Colonic mucosa (tissue), 4 donors: Measurements from ENCODE around the gene CLPSL1. TPM values are rescaled to one million over a fixed set of nuclear protein-coding genes. Genes with fewer than 3 reads are reported as not detected.

Experiments used
- DNase-seq: peaks from one replicate; pipeline ENCODE4 v3.0.0-alpha.2; 2020
- H3K27ac ChIP-seq: fragments of 200-600 bp; one replicate; pipeline ENCODE4 v1.8.0; 2021
- H3K27me3 ChIP-seq: fragments of 200-600 bp; one replicate; pipeline ENCODE4 v1.8.0; 2021
- H3K36me3 ChIP-seq: fragments of 200-600 bp; one replicate; pipeline ENCODE4 v1.8.0; 2021
- H3K4me1 ChIP-seq: fragments of 200-600 bp; one replicate; pipeline ENCODE4 v1.8.0; 2021; ENCODE audit warnings: mild to moderate bottlenecking
- H3K4me3 ChIP-seq: fragments of 200-600 bp; one replicate; pipeline ENCODE4 v1.8.0; 2021
- H3K9ac ChIP-seq, 2 donors: one replicate each; pipeline ENCODE4 v1.7.0; 2013; ENCODE audit warnings: control low read depth in 2 of 2, low read depth in 2 of 2, low read length in 2 of 2
- H3K9me3 ChIP-seq: fragments of 200-600 bp; one replicate; pipeline ENCODE4 v1.8.0; 2021
- intact Hi-C: fragments of 100-400 bp; cut with DNase I; formaldehyde crosslinking; loops from one replicate; pipeline ENCODE4 v1.14.1; 2022
- total RNA-seq, 2 donors: library from RNA; stranded (reverse); fragmentation: NEBNext Ultra II Directional in 1 of 2; extraction: Animal tissue kit (Norgen Biotek cat#: 25700) in 1 of 2; gene quantifications; one replicate each; pipeline ENCODE4 v1.2.1, GENCODE V29; 2021
- TF ChIP-seq, protein P1 (sequence below): fragments of 200-600 bp; IDR thresholded peaks from one replicate; pipeline ENCODE4 v1.8.0; 2022; ENCODE audit warnings: antibody characterized with exemption, mild to moderate bottlenecking
- donor health status: healthy.
- donor health status: DM: no; HTN: no; CAD: no.
- donor health status: DM: no; HTN: no; CAD: no.

The CLPSL1 gene
- total RNA-seq, 2 donors from 2014 or later = not detected

DNA sequence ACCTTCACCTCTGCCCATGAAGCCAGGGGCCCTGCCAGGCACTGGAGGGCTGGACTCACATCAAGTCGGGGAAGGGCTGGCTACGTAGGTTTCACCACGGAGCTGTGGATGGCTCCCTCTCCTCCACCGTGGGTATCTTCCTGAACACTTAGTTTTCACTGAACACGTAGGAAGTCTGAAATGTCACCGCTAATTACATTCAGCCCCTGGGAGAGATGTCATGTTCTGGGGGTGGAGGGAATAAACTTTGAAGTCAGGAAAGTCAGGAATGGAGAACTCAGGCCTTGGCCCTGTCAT is 30.8 kb downstream of the CLPSL1 start:
- intact Hi-C loops = no loop called here
- Histone ChIP-seq H3K9ac (no peak overlapping the region), H3K9me3 (no peaks in the 10 kb centered on the region), H3K4me1 (no peaks in the 10 kb centered on the region), H3K4me3 (no peak overlapping the region), H3K36me3 (no peaks in the 10 kb centered on the region), H3K27ac (no peak overlapping the region), H3K27me3 (no peaks in the 10 kb centered on the region)
- TF ChIP-seq, protein P1, sequence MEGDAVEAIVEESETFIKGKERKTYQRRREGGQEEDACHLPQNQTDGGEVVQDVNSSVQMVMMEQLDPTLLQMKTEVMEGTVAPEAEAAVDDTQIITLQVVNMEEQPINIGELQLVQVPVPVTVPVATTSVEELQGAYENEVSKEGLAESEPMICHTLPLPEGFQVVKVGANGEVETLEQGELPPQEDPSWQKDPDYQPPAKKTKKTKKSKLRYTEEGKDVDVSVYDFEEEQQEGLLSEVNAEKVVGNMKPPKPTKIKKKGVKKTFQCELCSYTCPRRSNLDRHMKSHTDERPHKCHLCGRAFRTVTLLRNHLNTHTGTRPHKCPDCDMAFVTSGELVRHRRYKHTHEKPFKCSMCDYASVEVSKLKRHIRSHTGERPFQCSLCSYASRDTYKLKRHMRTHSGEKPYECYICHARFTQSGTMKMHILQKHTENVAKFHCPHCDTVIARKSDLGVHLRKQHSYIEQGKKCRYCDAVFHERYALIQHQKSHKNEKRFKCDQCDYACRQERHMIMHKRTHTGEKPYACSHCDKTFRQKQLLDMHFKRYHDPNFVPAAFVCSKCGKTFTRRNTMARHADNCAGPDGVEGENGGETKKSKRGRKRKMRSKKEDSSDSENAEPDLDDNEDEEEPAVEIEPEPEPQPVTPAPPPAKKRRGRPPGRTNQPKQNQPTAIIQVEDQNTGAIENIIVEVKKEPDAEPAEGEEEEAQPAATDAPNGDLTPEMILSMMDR = no peak
- DNase-seq = no peak

GRCh38 chr6:35817515-35817914 is 36.7 kb downstream of the CLPSL1 start:
- no peaks in the 10 kb centered on the region for H3K27me3 ChIP-seq

DNA sequence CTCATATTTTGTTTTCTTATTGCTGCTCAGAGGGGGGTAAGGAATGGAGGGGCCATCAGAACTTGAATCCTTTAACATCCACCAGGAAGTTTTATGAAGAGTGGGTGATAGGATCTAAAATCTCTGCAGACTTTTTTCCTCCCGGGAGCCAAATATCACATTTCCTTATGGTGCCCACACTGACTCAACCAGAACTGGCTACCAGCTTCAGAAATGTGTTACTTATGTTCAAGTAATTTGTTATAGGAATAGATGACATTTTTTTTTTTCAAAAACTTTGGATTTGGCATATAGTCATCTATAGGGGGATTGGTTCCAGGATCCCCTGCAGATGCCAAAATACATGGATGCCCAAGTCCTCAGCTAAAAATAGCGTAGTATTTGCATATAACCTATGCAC is 42.8 kb downstream of the CLPSL1 start:
- Histone ChIP-seq H3K27me3 (no peaks in the 10 kb centered on the region), H3K4me1 (no peaks in the 10 kb centered on the region), H3K4me3 (no peak overlapping the region), H3K36me3 (no peaks in the 10 kb centered on the region), H3K27ac (no peak overlapping the region), H3K9me3 (no peaks in the 10 kb centered on the region), H3K9ac (no peak overlapping the region)
- intact Hi-C loops = no loop called here
- DNase-seq = no peak
- TF ChIP-seq, protein P1 = no peak

More at GRCh38 chr6:35817515-35817914, 36.7 kb downstream of the CLPSL1 start:
- no peak overlapping the region for H3K9ac ChIP-seq
- no peaks in the 10 kb centered on the region for H3K4me1 ChIP-seq
- no peaks in the 10 kb centered on the region for H3K9me3 ChIP-seq
- TF ChIP-seq, protein P1 = no peak
- DNase-seq = no peak
- H3K4me3 ChIP-seq = no peak overlapping the region
- no peak overlapping the region for H3K27ac ChIP-seq
- intact Hi-C loops = no loop called here
- no peaks in the 10 kb centered on the region for H3K36me3 ChIP-seq

DNA sequence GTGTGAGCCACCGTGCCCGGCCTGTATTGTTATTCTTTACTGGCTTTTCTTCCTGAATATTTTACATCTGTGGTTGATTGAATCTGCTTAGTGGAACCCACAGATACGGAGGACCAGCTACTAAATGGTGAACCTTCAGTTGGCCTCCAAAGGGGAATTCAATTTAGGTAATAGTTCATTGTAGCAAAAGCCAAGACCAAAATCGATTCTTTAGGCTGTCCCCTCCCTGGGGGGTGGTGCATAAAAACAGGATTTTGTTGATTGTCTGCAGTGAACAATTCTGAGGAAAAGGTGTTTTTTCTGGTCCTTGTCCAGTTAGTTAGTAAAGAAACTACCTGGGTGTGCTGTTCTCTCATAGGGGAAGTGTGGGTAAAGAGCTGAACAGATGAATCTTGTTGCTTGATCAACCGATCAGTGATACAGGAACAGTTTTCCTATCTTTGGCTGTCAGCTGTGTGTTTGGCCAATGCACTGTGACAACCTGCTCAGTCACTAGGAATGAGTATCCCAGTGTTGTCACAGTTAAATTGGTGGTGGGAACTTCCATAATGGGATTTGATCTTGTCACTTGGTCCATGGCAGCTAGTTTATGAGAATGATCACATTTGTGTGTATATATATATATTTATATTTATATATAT is 43.9 kb downstream of the CLPSL1 start:
- Histone ChIP-seq H3K27ac (no peak overlapping the region), H3K27me3 (no peaks in the 10 kb centered on the region), H3K4me1 (no peaks in the 10 kb centered on the region), H3K4me3 (no peak overlapping the region), H3K36me3 (no peaks in the 10 kb centered on the region), H3K9ac (no peak overlapping the region), H3K9me3 (no peaks in the 10 kb centered on the region)
- TF ChIP-seq, protein P1 = no peak
- DNase-seq = no peak
- intact Hi-C loops = no loop called here

- Histone ChIP-seq H3K36me3 (no peaks in the 10 kb centered on the region), H3K4me3 (no peak overlapping the region), H3K9me3 (no peaks in the 10 kb centered on the region), H3K27ac (no peak overlapping the region), H3K27me3 (no peaks in the 10 kb centered on the region), H3K4me1 (no peaks in the 10 kb centered on the region), H3K9ac (no peak overlapping the region)
- TF ChIP-seq, protein P1 = no peak
- intact Hi-C loops = no loop called here
- no peak for DNase-seq
Measured at GRCh38 chr6:35829306-35829705, 48.5 kb downstream of the CLPSL1 start.
